AG08396 (cell line): ENCODE measurements around the gene RAVER2.

Experiments used
- DNase-seq: peaks from one replicate; pipeline ENCODE4 v3.0.0; 2012; ENCODE audit warnings: low spot score, mixed read lengths

RAVER2 gene

DNA sequence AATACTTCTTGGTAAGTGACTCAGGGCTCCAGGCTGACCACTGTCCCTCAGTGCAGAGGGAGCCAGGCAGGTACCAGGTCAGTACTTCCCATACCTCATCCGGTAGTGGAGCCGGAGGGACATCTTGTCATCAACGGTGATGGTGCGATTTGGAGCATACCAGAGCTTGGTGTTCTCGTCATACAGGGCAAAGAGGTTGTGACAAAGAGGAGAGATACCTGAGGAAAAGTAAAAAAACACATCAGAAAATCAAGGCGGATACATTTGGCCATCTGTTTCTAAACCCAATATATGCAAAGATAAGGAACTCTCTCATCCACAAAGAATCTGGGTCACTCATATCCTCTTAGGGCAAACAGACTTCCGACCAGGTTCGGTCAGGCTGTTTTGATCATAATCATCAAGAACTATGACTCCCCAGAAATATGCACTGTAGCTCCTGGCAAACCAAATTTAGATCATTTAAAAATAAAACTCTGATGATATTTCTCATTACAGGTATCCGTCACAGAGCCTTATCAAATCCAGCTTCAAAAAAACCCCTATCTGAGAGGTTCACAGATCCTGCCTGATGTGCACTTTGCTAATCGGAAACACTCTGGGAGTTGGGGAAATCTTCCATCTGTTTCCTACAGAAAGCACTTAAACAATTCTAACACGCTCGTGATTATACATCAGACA, 134.2 kb downstream of the RAVER2 start:
- no peak for DNase-seq

DNA sequence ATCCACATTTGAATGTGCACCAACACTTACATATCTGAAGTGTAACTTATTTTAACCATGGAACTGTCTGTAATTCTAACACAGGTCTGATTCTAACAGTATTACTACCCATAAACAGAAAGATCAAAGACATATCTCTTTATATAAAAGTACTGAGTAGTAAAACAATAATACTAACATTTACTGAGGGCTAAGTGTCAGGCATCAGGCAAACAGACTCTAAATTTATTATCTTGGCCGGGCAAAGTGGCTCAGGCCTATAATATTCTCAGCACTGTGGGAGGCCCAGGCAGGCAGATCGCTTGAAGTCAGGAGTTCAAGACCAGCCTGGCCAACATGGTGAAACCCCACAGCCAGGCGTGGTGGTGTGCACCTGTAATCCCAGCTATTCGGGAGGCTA, 135.6 kb downstream of the RAVER2 start:
- no peak for DNase-seq

DNA sequence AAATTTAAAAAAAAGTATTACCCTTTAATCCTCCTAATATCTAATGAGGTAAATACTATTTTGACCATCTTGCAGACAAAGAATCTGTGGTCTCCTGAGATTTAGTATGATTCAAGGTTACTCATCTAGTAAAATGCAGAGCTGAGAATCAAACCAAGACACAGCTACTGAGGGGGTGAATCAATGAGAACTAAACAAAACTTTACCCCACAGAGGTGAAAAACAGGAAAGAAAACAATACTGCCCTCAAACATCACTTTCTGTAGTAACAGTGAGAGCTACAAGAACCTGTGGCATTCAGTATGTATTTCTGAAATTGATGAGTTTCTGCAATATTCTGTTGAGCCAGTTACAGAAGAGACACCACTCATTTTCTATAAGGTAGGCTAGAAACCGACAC, 136.4 kb downstream of the RAVER2 start:
- no peak for DNase-seq
